ENCODE measurements around the gene FMNL2.

- TF ChIP-seq, protein P1, sequence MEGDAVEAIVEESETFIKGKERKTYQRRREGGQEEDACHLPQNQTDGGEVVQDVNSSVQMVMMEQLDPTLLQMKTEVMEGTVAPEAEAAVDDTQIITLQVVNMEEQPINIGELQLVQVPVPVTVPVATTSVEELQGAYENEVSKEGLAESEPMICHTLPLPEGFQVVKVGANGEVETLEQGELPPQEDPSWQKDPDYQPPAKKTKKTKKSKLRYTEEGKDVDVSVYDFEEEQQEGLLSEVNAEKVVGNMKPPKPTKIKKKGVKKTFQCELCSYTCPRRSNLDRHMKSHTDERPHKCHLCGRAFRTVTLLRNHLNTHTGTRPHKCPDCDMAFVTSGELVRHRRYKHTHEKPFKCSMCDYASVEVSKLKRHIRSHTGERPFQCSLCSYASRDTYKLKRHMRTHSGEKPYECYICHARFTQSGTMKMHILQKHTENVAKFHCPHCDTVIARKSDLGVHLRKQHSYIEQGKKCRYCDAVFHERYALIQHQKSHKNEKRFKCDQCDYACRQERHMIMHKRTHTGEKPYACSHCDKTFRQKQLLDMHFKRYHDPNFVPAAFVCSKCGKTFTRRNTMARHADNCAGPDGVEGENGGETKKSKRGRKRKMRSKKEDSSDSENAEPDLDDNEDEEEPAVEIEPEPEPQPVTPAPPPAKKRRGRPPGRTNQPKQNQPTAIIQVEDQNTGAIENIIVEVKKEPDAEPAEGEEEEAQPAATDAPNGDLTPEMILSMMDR (IDR thresholded peaks at IDR 0.05), result no peak
- TF ChIP-seq POLR2AphosphoS5 (IDR thresholded peaks at IDR 0.05) (no peak), POLR2A (IDR thresholded peaks at IDR 0.05; ENCODE audit: low read depth) (no peak), EP300 (IDR thresholded peaks at IDR 0.05) (no peak)
Measured at GRCh38 chr2:152399003-152399402, 64.0 kb downstream of the FMNL2 start.

All from esophagus muscularis mucosa (tissue), 4 donors.